Liver (tissue), 3 donors: ENCODE data around the gene NKD2.

Experiments
- ATF3 ChIP-seq: IDR thresholded peaks from 2 replicates; pipeline ENCODE4 v1.6.1; 2016; ENCODE audit warnings: antibody characterized with exemption
- CTCF ChIP-seq: fragments of 150-350 bp; IDR thresholded peaks from 2 replicates; pipeline ENCODE4 v1.5.1; 2017; ENCODE audit warnings: improper control_type of control experiment, low read depth, low read length; ENCODE audit not compliant: missing input control
- EGR1 ChIP-seq, 2 donors: IDR thresholded peaks; 2 replicates each; pipeline ENCODE4 v1.6.1; 2016 to 2018; ENCODE audit warnings: antibody characterized with exemption in 2 of 2, low read depth in 2 of 2
- FOXA1 ChIP-seq: IDR thresholded peaks from 2 replicates; pipeline ENCODE4 v1.6.1; 2016; ENCODE audit warnings: antibody characterized with exemption
- GABPA ChIP-seq, 2 donors: IDR thresholded peaks in 1 of 2; conservative IDR thresholded peaks in 1 of 2; 2 replicates each; pipeline ENCODE4 v1.6.1; 2016; ENCODE audit warnings: antibody characterized with exemption in 2 of 2, mild to moderate bottlenecking in 1 of 2, moderate library complexity in 1 of 2
- HNF4G ChIP-seq: IDR thresholded peaks from 2 replicates; pipeline ENCODE4 v1.6.1; 2016; ENCODE audit warnings: antibody characterized with exemption
- MAX ChIP-seq: IDR thresholded peaks from 2 replicates; pipeline ENCODE4 v1.6.1; 2016; ENCODE audit warnings: antibody characterized with exemption
- REST ChIP-seq: IDR thresholded peaks from 2 replicates; pipeline ENCODE4 v1.6.1; 2016; ENCODE audit warnings: antibody characterized with exemption, mild to moderate bottlenecking
- SP1 ChIP-seq: IDR thresholded peaks from 2 replicates; pipeline ENCODE4 v1.6.1; 2018; ENCODE audit warnings: antibody characterized with exemption, mild to moderate bottlenecking
- TAF1 ChIP-seq: conservative IDR thresholded peaks from 2 replicates; pipeline ENCODE4 v1.6.1; 2016; ENCODE audit warnings: antibody characterized with exemption, mild to moderate bottlenecking
- YY1 ChIP-seq: IDR thresholded peaks from 2 replicates; pipeline ENCODE4 v1.6.1; 2016; ENCODE audit warnings: antibody characterized with exemption, mild to moderate bottlenecking
- ZBTB33 ChIP-seq: IDR thresholded peaks from 2 replicates; pipeline ENCODE4 v1.6.1; 2016; ENCODE audit warnings: antibody characterized with exemption
- donor health status: healthy.
- donor health status: healthy.

GRCh38 chr5:994272-994607, 14.4 kb upstream of the NKD2 start:
- no peak for TF ChIP-seq CTCF
- no peak for TF ChIP-seq HNF4G
- TF ChIP-seq MAX: no peak
- TF ChIP-seq TAF1: no peak
- TF ChIP-seq EGR1 (IDR thresholded peaks at IDR 0.05; ENCODE audit: low read depth in 2 of 2): no peak
- no peak for TF ChIP-seq REST
- no peak for TF ChIP-seq YY1
- TF ChIP-seq ZBTB33: no peak
- TF ChIP-seq ATF3: no peak
- no peak for TF ChIP-seq GABPA (IDR thresholded peaks at IDR 0.05 in 1 of 2, conservative IDR thresholded peaks at IDR 0.05 in 1 of 2)
- no peak for TF ChIP-seq FOXA1
- TF ChIP-seq SP1: no peak
